GM21717 (cell line): ENCODE results near the gene USP12.
"Not testable (repeated sequence)": the region's sequence is repeated elsewhere in the genome, so short reads cannot be mapped to it uniquely, and the experiment has no call there.

Source experiments
- ATAC-seq: cut with Tn5 transposase; IDR thresholded peaks from one replicate; pipeline ENCODE4 v1.9.1; 2021; ENCODE audit warnings: mild to moderate bottlenecking, moderate library complexity; ENCODE audit not compliant: unreplicated experiment

USP12 gene

DNA sequence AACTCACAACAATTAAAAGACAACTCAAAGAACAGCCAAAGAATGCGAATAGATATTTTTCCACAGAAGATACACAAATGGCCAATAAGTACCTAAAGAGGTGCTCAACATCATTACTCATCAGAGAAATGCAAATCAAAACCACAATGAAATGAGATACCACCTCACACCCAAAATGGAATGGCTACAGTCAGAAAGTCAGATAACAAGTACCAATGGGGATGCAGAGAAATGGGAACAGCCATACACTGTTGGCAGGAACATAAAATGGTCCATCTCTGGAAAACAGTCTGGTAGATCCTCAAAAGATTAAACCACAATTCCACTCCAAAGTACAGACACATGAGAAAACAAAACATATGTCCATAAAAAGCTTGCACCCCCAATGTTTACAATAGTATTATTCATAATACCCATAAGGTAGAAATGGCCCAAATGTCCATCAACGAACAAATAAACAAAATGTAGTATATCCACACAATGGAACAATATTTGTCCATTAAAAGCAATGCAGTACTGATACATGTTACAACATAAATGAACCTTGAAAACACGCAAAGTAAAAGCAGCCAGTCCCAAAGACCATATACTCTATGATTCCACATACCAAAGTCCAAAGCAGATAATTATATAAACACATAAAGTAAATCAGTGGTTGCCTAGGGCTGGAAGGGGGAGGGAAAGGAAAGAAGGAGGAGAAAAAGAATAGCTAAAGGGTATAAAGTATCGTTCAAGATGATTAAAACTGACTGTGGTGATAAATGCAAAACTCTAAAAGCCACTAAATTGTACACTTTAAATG lies 19.6 kb downstream of the USP12 start:
- no peak for ATAC-seq

DNA sequence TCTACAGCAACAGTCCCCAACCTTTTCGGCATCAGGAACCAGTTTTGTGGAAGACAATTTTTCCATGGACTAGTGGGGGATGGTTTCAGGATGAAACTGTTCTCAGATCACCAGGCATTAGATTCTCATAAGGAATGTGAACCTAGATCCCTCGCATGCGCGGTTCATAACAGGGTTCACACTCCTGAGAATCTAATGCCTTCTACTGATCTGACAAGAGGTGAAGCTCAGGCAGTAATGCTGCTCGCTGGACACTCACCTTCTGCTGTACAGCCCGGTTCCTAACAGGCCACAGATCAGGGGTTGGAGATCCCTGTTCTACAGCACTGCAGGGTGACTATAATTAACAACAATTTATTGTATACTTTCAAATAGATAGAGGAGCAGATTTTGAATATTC lies 21.9 kb downstream of the USP12 start:
- no peak for ATAC-seq

DNA sequence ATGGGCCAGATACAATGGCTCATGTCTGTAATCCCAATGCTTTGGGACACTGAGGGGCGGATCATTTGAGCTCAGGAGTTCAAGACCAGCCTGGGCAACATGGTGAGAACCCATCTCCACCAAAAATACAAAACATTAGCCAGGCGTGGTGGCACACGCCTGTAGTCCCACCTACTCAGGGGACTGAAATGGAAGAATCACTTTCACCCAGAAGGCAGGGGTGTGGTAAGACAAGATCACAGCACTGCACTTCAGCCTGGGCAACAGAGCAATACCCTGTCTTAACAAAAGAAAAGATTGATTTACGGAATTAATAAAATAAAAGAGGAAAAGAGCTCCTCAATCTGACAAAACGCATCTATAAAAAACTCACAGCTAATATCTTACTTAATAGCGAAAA lies 22.7 kb downstream of the USP12 start:
- no peak for ATAC-seq

DNA sequence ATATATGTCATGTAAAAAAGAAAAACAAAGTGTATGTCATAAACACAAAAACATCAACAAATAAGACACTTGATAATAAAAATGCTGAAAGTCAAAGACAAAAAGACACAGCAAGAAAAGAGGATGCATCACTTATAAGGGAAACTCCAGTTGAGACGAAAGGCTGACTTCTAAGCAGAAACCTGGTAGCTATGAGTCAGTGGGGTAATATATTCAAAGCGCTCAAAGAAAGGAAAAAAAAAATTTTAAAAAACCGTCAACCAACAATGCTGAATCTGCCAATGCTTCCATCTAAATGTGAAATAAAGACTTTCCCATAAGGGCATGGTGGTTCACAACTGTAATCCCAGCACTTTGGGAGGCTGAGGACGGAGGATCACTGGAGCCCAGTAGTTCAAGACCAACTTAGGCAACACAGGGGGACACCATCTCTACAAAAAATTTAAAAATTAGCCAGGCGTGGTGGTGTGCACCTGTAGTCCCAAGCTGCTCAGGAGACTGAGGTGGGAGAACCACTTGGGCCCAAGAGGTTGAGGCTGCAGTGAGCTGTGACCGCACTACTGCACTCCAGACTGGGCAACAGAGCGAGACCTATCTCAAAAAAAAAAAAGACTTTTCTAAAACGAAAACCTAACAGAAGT lies 24.0 kb downstream of the USP12 start:
- peak; percentile 54 for ATAC-seq

DNA sequence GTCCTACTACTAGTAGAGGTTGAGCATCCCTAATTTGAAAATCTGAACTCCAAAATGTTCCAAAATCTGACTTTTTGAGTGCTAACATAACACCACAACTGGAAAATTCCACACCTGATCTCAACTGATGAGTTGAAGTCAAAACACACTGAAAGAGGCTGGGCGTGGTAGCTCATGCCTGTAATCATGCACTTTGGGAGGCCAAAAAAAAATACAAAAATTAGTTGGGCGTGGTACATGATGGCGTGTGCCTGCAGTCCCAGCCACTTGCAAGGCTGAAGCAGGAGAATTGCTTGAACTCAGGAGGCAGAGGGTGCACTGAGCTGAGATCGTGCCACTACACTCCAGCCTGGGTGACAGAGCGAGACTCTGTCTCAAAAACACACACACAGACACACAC lies 29.9 kb downstream of the USP12 start:
- ATAC-seq: no peak

DNA sequence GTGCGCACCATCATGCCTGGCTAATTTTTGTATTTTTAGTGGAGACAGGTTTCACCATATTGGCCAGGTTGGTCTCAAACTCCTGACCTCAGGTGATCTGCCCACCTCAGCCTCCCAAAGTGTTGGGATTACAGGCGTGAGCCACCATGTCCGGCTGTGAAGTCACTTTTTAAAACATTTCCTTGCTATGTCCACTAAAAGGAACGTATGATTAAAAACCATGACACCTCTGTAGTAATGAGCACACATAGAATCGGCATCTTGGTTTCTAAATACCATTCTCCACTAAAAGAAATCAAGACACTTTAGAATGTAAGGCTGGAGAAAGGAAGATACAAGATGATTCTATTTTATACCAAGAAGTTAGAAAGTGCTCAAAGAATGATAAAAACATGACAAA lies 30.5 kb downstream of the USP12 start:
- ATAC-seq: not testable (repeated sequence)

DNA sequence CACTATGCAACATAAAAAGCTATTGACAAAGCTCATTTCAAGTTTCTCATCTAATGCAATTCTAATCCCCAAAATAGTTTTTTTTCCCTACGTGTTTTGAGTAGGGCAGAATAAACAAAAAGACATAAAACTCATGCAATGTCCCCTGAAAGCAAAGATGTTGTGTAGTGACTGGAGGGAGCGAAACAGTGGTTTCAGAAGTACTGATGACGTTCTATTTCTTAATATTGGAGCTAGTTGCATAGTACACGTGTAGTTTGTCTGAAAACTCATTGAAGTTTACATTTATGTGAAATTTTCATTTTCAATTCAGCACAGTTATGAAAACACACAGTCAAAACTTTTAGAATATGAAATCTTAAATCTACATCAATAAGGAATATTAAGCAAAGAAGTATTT lies 31.6 kb downstream of the USP12 start:
- no peak for ATAC-seq

DNA sequence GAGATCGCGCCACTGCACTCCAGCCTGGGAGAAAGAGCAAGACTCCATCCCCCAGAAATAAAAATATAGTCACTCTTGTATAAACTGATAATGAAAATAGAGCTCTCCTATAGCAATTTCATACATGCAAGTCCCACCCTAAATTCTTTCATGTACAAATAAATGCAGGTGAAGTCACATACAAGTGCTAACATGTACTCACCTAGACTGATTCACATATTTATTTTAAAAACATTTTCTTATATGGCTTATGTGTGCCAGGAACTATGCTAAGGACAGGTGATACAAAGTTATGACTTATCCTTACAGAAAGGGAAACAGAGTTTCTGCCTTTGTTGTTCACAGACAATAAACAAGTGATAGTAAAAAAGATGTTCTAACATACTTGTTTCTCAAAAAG lies 32.0 kb downstream of the USP12 start:
- no peak for ATAC-seq

DNA sequence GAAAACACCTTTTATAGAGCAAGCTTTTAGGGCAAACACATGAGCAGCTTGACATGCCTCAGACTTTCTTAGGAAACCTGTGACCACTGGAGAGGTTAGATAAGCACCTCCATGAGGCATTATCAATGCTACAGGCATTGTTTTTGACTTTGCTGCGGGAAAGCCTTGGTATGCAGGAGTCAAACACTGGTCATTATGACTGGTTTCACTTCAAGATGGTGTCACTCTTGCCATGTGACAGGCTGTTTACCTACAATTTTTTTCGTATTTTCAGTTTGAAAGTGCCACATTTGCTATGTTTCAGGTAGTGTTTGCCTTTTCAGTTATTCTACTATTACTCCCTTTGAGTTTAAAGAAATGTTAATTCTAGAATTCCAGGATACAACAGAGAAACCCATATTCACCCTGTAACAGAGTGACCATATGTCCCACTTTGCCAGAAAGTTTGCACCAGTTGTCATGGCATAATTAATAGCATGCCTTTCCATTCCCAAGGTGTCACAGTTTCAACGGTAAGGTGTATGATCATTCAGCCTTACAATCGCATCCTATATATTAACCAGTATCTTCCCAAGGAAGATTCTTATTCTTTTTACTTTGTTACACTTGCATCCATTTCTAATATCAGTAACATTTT lies 33.0 kb downstream of the USP12 start:
- ATAC-seq: no peak

DNA sequence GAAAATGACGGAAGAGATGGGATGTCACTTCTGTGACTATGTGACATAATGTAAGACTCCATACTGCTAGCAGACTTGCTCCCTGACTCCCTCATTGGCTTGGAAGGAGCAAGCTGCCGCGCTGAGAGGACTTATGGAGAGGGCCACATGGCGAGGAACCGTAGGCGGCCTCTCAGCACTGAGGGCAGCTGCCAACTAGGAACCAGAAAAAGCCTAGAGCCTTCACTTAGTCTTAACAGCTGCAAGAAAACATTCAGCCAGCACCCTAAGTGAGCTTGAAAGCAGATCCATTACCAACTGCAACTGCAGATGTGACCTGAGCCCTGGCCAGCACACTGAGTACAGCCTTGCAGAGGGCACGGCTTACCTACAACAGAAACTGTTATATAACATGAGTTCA lies 33.9 kb downstream of the USP12 start:
- no peak for ATAC-seq

DNA sequence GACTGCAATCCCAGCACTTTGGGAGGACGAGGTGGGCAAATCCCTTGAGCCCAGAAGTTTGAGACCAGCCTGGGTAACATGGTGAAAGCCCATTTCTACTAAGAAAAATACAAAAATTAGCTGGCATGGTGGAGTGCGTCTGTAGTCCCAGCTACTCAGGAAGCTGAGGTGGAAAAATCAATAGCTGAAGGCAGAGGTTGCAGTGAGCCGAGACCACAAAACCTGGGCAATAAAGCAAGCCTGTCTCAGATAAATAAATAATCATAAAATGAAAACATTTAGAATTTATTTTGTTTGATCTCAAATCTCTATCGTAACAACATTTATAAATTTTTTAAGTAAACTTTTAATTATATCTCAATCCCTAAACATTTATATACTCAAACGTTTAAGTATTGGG lies 36.6 kb downstream of the USP12 start:
- ATAC-seq: no peak

DNA sequence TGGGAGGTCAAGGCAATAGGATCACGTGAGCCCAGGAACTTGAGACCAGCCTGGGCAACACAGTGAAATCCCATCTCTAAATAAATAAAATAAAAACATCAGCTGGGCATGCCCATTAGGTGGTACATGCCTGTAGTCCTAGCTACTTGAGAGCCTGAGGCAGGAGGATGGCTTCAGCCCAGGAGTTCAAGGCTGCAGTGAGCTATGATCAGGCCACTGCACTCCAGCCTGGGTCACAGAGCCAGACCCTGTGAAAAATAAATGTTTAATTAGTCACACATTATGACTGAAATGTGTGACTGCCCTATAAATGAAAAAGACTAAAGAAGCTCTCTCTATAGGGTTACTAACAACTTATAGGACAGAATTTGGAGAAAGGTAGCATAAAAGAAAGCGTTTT lies 37.7 kb downstream of the USP12 start:
- no peak for ATAC-seq

DNA sequence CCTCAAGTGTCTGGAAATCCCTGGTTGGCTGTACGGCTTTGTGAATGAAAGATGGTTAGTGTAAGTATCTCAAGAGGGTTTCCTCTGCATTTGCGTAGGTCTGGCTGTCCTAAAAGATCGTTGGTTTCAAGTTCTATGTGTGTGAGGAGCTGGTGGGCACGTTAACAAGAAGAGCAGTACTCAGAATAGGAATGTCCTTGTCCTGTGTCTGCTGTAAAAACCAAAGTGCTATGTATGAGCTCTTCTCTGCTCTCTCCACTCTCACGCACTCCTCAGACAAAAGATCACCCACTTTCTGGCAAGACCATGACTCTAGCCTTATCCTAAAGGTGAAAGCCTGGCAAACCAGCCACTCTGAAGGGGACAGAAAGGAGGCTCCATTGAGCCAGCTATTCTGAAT lies 39.1 kb downstream of the USP12 start:
- ATAC-seq: peak; percentile 40

DNA sequence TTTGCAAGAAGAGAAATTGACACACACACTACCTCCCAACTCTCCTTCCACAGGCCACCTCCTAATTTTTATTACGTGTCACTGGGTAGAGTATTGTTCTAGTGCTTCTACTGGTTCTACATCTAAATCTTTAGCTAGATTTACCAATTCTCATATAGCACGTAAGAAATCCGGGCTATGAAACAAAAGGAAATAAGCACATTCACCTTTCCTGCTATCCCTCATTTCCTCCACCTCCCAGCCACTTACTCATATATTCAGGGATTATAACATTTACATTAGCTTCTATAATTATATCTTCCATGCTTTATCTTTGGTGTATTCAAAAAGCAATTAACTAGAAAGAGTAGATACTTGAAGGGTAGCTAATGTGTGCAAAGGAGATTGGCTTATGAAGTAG lies 39.7 kb downstream of the USP12 start:
- ATAC-seq: no peak

DNA sequence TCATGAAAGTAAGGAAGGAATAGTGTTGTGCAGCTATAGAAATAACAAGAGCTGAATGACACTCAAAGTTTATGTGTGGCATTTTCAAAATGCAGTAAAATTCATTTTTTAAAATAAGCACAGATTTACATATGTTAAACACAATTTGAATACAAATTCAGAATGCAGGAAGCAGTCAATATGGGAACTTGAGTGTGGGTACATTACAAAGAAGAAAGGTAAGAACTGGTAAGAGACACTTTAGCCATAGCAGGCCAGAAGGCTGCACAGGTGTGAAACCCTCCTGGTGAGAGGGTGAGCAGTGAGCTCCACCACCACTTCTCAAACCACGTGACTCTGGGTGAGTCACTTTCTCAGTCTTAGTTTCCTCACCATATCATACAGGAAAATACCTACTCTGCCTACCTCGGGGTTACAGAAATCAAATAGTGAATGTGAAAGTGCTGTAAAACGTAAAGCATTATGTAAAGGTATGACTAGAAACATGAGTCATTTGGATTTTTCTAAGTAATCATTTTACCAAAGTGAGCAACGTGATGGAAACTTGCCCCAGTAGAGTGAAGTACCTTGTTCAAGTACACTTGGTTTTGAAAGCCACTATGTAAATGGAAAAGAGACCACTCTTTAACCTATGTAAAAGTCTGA lies 40.5 kb downstream of the USP12 start:
- peak; percentile 90 for ATAC-seq

DNA sequence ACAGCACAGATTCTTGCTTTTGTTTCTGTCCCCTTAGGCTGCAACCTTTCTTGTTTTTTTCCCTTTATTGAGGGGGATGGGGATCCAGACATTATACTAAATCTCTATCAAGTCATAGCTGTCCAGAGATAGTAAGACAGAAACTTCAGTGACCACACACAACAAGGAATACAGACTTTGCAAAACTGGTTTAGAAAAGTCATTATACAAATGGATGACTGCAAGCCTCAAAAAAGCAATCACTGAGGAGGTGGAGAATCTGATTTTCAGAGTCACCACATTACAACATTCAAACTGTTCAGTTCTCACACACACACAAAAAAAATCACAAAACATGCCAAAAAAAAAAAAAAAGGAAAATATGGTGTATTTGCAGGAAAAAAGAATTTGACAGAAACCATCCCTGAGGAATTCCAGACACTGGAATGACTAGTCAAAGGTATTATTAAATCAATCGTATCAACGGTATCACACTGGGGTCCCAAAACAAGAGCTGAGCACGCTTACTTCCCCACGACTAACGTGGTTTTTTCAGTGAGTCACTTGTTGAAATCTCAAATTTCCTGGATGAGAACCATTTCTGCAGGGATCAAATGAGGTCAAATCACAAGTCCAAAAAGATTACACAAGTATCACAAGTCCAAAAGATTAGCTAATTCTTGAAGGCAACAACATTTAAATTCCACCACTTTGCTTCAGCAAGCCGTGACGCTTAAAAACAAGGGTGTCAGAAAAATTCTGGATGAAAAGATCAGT lies 41.2 kb downstream of the USP12 start:
- ATAC-seq: no peak

DNA sequence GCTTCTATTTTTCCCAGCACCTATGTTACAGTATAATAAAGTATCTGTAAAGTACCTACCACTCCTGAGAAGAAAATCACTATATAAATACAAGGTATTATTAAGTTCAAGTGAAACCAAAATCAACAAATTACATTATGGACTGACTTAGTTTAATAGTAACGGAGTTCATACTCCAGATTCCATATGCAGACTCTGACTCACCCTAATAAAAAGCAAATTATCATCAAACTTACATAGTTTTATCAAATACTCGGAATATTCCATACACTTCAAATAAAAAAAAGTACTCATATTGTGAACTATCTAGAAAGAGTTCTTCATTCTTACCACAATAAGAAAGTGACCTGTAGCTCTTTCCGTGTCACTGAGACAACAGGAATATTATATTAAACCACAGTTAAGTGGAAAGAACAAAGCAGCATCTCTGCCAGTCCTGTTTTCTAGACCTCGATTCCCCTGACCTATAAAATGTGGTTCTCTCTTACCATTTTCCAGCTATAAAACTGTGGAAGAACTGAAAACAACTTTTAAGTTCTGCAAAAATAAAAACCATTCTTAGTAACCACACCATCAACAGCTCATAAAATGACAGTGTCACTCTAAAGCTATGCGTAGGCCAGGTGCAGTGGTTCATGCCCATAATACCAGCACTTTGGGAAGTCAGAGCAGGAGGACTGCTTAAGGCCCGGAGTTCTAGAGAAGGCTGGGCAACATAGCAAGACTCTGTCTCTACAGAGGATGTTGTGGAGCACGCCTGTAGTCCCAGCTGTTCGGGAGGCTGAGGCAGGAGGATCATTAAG lies 42.6 kb downstream of the USP12 start:
- ATAC-seq: no peak

DNA sequence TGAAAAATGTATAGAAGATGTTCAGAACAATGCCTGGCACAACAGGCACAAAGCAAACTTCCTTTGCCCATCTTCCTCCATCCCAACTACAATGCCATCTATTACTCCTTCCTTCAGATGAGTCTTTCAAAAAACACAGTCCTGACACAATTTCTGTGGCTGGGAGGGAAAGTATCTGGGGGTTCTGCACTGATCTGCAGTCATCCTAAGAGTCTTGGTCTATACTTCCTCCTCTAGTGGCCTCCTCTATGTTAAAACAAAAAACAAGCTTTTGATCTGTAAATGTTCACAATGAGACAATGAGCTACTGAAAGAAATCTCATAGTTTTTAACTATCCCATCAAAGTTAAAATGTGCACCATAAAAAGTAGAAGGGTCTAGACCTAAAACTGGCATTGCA lies 44.8 kb downstream of the USP12 start:
- ATAC-seq: no peak

DNA sequence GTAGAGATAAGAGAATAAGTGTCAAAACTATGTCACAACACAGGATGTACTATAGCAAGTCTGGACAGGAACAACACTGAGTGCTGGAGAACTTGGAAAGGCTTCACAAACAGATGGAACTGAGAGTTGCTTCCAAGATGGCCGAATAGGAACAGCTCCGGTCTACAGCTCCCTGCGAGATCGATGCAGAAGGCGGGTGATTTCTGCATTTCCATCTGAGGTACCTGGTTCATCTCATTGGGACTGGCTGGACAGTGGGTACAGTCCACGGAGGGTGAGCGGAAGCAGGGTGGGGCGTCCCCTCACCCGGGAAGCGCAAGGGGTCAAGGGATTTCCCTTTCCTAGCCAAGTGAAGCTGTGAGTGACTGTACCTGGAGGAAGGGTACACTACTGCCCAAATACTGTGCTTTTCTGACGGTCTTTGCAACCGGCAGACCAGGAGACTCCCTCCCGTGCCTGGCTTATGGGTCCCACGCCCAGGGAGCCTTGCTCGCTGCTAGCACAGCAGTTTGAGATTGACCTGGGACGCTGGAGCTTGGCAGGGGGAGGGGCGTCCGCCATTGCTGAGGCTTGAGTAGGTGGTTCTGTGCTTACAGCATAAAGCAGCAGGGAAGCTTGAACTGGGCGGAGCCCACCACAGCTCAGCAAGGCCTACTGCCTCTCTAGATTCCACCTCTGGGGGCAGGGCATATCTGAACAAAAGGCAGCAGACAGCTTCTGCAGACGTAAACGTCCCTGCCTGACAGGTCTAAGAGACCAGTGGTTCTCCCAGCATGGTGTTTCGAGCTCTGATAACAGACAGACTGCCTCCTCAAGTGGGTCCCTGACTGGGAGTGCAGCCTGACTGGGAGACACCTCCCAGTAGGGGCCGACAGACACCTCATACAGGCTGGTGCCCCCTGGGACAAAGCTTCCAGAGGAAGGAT lies 46.0 kb downstream of the USP12 start:
- ATAC-seq: no peak
